IPS-18c (cell line): ENCODE data around the gene COL21A1.
A peak's percentile ranks its signal among the peaks of the same experiment; 100 is the strongest.
"Not testable (repeated sequence)": the region's sequence is repeated elsewhere in the genome, so short reads cannot be mapped to it uniquely, and the experiment has no call there.

ENCODE experiments used
- H3K4me3 ChIP-seq: 2 replicates; pipeline ENCODE4 v1.7.0; 2013; ENCODE audit warnings: low read depth, mild to moderate bottlenecking, low read length, moderate library complexity; ENCODE audit not compliant: insufficient read depth
- H3K9me3 ChIP-seq: one replicate; pipeline ENCODE4 v1.6.1; 2013; ENCODE audit warnings: mild to moderate bottlenecking, low read length, moderate library complexity; ENCODE audit not compliant: control insufficient read depth, insufficient read depth

Gene COL21A1

GRCh38 chr6:56246881-56247653 is at the start of gene COL21A1:
Gene COL21A1, minus strand, starts transcription at chr6:56247580. Its CDS starts 64,962 bp downstream, at chr6:56182618.
- Histone ChIP-seq H3K9me3 (no peaks in the 10 kb centered on the region), H3K4me3 (peak within 1 kb of the TSS; percentile 57)

GRCh38 chr6:56293781-56294180 is 46.4 kb upstream of the COL21A1 start:
- Histone ChIP-seq H3K9me3 (no peaks in the 10 kb centered on the region), H3K4me3 (no peak overlapping the region)

GRCh38 chr6:56292505-56293181 is 45.3 kb upstream of the COL21A1 start:
- Histone ChIP-seq H3K9me3 (no peaks in the 10 kb centered on the region), H3K4me3 (no peak overlapping the region)

- H3K9me3 ChIP-seq, result no peaks in the 10 kb centered on the region
- no peak overlapping the region for H3K4me3 ChIP-seq
Observed at GRCh38 chr6:56291302-56291917, 44.0 kb upstream of the COL21A1 start.

GRCh38 chr6:56289721-56290120 is 42.3 kb upstream of the COL21A1 start:
- no peak overlapping the region for H3K4me3 ChIP-seq
- no peaks in the 10 kb centered on the region for H3K9me3 ChIP-seq

- Histone ChIP-seq H3K9me3 (no peaks in the 10 kb centered on the region), H3K4me3 (no peak overlapping the region)
Observed at GRCh38 chr6:56288347-56288746, 41.0 kb upstream of the COL21A1 start.

- Histone ChIP-seq H3K4me3 (no peak overlapping the region), H3K9me3 (no peaks in the 10 kb centered on the region)
Observed at GRCh38 chr6:56282391-56282790, 35.0 kb upstream of the COL21A1 start.

- Histone ChIP-seq H3K9me3 (no peaks in the 10 kb centered on the region), H3K4me3 (no peak overlapping the region)
Observed at GRCh38 chr6:56280126-56280525, 32.7 kb upstream of the COL21A1 start.

GRCh38 chr6:56279331-56280080 is 32.1 kb upstream of the COL21A1 start:
- no peak overlapping the region for H3K4me3 ChIP-seq
- H3K9me3 ChIP-seq, result no peaks in the 10 kb centered on the region

- no peaks in the 10 kb centered on the region for H3K9me3 ChIP-seq
- H3K4me3 ChIP-seq, result no peak overlapping the region
Observed at GRCh38 chr6:56278171-56278591, 30.8 kb upstream of the COL21A1 start.

GRCh38 chr6:56270812-56271441 is 23.5 kb upstream of the COL21A1 start:
- Histone ChIP-seq H3K9me3 (no peaks in the 10 kb centered on the region), H3K4me3 (no peak overlapping the region)

GRCh38 chr6:56268266-56268665 is 20.9 kb upstream of the COL21A1 start:
- Histone ChIP-seq H3K9me3 (no peaks in the 10 kb centered on the region), H3K4me3 (no peak overlapping the region)

- Histone ChIP-seq H3K4me3 (no peak overlapping the region), H3K9me3 (no peaks in the 10 kb centered on the region)
Observed at GRCh38 chr6:56266011-56266410, 18.6 kb upstream of the COL21A1 start.

- Histone ChIP-seq H3K4me3 (no peak overlapping the region), H3K9me3 (no peaks in the 10 kb centered on the region)
Observed at GRCh38 chr6:56263596-56264315, 16.4 kb upstream of the COL21A1 start.

- not testable (repeated sequence) for H3K9me3 ChIP-seq
Observed at GRCh38 chr6:56260593-56260992, 13.2 kb upstream of the COL21A1 start.

GRCh38 chr6:56259234-56260077 is 12.1 kb upstream of the COL21A1 start:
- Histone ChIP-seq H3K9me3 (no peaks in the 10 kb centered on the region), H3K4me3 (no peak overlapping the region)

More at GRCh38 chr6:56260593-56260992, 13.2 kb upstream of the COL21A1 start:
- H3K4me3 ChIP-seq, result not testable (repeated sequence)
